Dendritic cell treated with granulocyte-macrophage colony-stimulating factor and Interleukin-4, amounts not matched to agents 40 ng/mL and 50 ng/mL, for 4 days (primary cell): ENCODE results near the gene ANGPTL8.

Experiments
- H3K27ac Mint-ChIP-seq: one replicate; pipeline ENCODE4 v1.8.0; 2022; ENCODE audit warnings: mild to moderate bottlenecking, mixed read lengths
- H3K27me3 Mint-ChIP-seq: one replicate; pipeline ENCODE4 v1.8.0; 2022; ENCODE audit warnings: mild to moderate bottlenecking, mixed read lengths
- H3K36me3 Mint-ChIP-seq: one replicate; pipeline ENCODE4 v1.8.0; 2022; ENCODE audit warnings: low read depth, mixed read lengths
- H3K4me1 Mint-ChIP-seq: one replicate; pipeline ENCODE4 v1.8.0; 2022; ENCODE audit warnings: low read depth, mixed read lengths
- H3K4me3 Mint-ChIP-seq: one replicate; pipeline ENCODE4 v1.8.0; 2022; ENCODE audit warnings: mild to moderate bottlenecking, moderate library complexity, mixed read lengths
- H3K9me3 Mint-ChIP-seq: one replicate; pipeline ENCODE4 v1.8.0; 2022; ENCODE audit warnings: mixed read lengths
- intact Hi-C: fragments of 100-400 bp; cut with micrococcal nuclease; formaldehyde crosslinking; loops from one replicate; pipeline ENCODE4 v1.15.0; 2022

Gene ANGPTL8

DNA sequence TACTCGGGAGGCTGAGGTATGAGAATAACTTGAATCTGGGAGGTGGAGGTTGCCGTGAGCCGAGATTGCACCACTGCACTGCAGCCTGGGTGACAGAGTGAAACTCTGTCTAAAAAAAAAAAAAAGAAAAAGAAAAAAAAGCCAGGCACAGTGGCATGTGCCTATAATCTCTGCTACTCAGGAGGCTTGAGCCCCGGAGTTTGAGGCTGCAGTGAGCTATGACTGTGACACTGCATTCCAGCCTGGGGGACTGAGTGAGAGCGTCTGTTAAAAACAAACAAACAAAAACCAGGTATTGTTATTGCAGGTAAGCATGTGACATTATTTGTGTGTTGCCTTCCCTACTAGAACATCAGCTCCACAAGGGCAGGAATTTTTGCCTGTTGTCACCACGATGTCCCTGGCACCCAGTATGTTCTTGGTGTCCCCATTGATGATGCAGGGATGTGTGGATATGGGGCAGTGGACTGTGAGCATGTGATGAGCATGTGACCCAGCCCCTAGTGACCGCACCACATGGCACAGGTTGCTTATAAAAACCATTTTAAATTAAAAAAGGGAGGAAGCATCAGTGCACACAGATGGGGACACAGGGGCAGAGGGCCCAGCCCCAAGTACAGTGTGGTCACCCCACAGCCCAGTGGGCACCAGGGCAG lies 40.5 kb upstream of the ANGPTL8 start:
- H3K27me3 Mint-ChIP-seq, result peaks cover 36% of the 10 kb centered on the region
- no peaks in the 10 kb centered on the region for H3K9me3 Mint-ChIP-seq
- H3K4me1 Mint-ChIP-seq, result peaks cover 40% of the 10 kb centered on the region
- no peaks in the 10 kb centered on the region for H3K36me3 Mint-ChIP-seq
- H3K27ac Mint-ChIP-seq, result no peak overlapping the region
- intact Hi-C loops, result no loop called here
- H3K4me3 Mint-ChIP-seq, result no peak overlapping the region

DNA sequence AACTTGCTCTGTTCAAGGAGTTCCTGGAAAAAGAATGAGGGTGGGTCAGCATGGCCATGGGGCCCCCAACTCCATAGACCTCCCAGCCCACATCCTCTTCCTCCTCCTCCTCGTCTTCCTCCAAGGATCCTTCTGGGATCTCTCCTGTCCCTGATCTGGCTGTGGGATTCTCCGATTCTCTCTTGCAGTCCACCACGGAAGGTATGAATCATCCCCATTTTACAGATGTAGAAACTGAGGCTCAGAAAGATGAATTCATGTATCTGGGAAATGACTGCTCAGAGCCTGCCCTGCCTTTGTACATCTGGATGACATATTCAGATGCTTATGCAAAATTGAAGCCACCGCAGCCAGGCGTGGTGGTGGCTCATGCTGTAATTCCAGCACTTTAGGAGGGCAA lies 39.9 kb upstream of the ANGPTL8 start:
- Mint-ChIP-seq H3K4me1 (peaks cover 43% of the 10 kb centered on the region), H3K9me3 (no peaks in the 10 kb centered on the region), H3K27me3 (peaks cover 36% of the 10 kb centered on the region), H3K36me3 (no peaks in the 10 kb centered on the region), H3K27ac (no peak overlapping the region), H3K4me3 (no peak overlapping the region)
- intact Hi-C loops, result no loop called here

DNA sequence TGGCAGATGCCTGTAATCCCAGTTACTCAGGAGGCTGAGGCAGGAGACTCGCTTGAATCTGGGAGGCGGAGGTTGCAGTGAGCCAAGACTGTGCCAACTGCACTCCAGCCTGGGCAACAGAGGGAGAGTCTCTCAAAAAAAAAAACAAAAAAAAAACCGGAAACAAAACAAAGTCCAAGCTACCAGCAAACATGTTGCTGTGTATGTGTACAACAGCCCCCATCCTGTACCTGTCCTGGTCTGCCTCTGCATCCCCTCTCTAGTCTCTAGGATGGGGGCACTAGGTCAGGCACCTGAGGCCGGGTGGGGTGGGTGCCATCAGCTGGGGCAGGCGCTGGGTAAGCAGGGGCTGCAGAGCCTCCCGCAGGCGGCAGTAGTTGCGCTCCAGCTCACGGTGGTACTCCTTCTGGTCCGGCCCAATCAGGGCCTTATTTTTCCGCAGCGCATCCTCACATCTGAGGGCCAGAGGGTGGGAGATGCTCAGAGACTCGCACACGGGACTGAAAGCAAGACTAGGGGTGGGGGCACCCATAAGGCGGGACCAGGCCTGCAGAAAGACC lies 39.3 kb upstream of the ANGPTL8 start:
- no peaks in the 10 kb centered on the region for H3K9me3 Mint-ChIP-seq
- H3K4me3 Mint-ChIP-seq, result no peak overlapping the region
- H3K4me1 Mint-ChIP-seq, result peaks cover 37% of the 10 kb centered on the region
- H3K27me3 Mint-ChIP-seq, result peaks cover 39% of the 10 kb centered on the region
- no peak overlapping the region for H3K27ac Mint-ChIP-seq
- H3K36me3 Mint-ChIP-seq, result no peaks in the 10 kb centered on the region
- intact Hi-C loops, result loop anchor here (5.0 kb wide), 1 partner anchor 163 kb away; no protein-coding TSS in a partner anchor

DNA sequence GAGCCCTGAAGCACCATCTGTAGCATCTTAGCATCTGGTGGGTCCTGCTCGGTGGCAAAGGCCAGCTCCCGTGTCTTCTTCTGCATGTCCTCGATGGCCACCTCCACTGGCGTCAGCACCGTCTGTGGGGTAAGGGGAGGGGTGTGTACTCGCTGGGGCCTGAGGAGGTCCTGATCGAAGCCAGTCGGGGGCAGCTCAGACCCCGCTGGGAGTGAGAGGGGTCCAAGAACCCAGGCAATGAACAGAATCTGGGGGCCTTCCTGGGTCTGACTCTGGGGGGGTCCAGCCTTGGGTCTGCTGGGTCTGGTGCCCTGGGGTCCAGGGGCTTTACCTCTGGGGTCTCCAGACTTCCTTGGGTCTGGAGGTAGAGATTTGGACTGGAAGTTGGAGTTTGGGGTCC lies 38.5 kb upstream of the ANGPTL8 start:
- H3K4me1 Mint-ChIP-seq, result peaks cover 30% of the 10 kb centered on the region
- H3K27me3 Mint-ChIP-seq, result peaks cover 36% of the 10 kb centered on the region
- H3K9me3 Mint-ChIP-seq, result no peaks in the 10 kb centered on the region
- no peak overlapping the region for H3K4me3 Mint-ChIP-seq
- intact Hi-C loops, result loop anchor here (5.0 kb wide), 1 partner anchor 164 kb away; no protein-coding TSS in a partner anchor
- no peaks in the 10 kb centered on the region for H3K36me3 Mint-ChIP-seq
- no peak overlapping the region for H3K27ac Mint-ChIP-seq

DNA sequence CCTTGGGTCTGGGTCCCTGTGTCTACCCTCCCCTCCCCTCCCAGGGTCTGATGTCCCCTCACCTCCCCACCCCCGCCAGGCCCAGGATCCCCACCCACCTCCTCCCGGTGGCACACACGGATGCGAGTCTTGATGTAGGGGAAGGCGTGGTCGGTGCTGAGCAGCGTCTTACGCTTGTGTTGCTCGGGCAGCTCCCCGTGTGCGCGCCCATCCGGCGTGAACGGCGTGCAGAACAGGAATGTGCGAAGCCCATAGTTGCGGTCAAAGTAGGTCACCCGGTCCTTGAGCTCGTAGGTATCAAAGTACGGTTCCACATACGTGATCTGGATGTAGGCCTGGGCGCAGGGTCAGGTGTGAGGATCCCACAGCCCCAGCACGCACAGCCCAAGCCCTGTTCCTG lies 37.6 kb upstream of the ANGPTL8 start:
- Mint-ChIP-seq H3K27ac (no peak overlapping the region), H3K9me3 (no peaks in the 10 kb centered on the region), H3K4me3 (no peak overlapping the region), H3K36me3 (no peaks in the 10 kb centered on the region), H3K27me3 (peaks cover 28% of the 10 kb centered on the region), H3K4me1 (peaks cover 24% of the 10 kb centered on the region)
- intact Hi-C loops, result loop anchor here (5.0 kb wide), 1 partner anchor 164 kb away; no protein-coding TSS in a partner anchor

DNA sequence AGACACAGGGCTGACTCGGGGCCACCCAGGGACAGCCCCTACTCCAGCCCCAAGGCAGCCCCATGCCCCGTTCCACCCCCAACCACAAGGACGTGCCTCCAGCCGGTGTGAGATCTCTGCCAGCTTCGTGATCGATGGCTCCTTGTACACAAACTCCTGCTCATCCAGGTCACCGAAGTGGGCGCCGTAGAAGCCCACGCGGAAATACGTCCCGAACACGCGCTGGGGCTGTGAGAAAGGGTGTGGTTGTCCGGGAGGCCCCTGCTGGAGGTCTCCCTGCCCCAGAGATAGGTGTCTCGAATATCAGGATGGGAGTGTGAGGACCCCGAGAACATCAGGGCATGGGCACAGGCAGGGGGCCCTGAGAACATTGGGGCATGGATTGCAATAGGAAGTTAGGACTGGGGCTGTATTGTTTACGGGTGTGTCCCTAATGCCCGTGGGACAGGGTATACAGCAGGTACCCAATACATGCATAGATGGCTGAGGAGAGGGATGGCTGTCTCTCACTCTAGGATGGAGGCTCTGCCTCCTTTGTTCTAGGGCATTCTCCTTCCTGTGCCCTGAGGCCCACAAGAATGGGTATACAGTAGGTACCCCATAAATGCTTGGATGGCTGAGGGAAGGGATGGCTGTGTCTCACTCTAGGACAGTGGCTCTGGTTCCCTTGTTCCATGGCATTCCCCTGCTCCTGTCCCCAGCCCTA lies 36.8 kb upstream of the ANGPTL8 start:
- H3K4me3 Mint-ChIP-seq, result no peak overlapping the region
- no peak overlapping the region for H3K27ac Mint-ChIP-seq
- H3K27me3 Mint-ChIP-seq, result peaks cover 23% of the 10 kb centered on the region
- H3K4me1 Mint-ChIP-seq, result peaks cover 18% of the 10 kb centered on the region
- no peaks in the 10 kb centered on the region for H3K9me3 Mint-ChIP-seq
- intact Hi-C loops, result loop anchor here (1.0 to 5.0 kb wide), 2 partner anchors 65 to 165 kb away; no protein-coding TSS in a partner anchor
- no peaks in the 10 kb centered on the region for H3K36me3 Mint-ChIP-seq

DNA sequence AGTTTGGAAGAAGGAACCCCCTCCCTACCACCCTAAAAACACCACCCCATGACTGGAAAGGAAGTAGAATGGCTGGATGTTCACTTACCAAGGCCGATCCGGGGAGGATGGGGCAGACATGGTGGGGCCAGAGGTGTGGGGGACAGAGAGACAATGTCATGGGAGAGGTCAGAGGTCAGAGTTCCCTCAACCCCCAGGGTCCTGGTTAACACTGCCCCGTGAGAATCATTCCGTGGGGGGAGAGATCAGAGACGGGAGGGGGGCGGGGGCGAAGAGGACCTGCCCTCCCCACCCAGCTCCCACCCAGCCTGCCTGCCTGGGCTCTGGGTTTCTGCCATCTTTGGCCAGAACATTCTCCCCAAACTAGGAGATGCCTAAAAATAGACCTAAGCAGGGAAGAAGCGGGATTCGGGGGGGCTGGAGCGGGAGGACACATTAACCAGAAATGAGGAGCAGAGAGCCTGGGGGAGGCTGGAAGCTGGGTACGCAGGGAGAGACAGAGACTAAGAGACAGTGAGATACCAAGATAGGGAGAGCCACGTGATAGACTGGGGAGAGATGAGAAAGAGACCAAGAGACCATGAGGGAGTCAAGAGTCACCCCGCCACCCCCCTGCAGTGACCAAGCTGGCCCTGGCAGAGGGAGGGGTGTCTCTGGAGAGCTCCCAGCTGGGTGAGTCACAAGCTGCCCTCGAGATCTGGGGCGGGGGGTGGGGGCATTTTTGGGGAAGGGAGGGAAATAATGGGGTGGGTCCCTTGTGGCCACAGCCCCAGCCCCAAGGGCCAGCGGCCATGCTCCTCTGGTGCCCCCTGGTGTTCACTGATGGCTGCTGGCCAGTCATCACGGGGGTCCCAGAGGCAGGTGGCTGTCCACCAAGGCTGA lies 36.0 kb upstream of the ANGPTL8 start:
- Mint-ChIP-seq H3K27me3 (peaks cover 23% of the 10 kb centered on the region), H3K4me3 (no peak overlapping the region), H3K27ac (no peak overlapping the region), H3K4me1 (peaks cover 18% of the 10 kb centered on the region), H3K36me3 (no peaks in the 10 kb centered on the region), H3K9me3 (no peaks in the 10 kb centered on the region)
- intact Hi-C loops, result loop anchor here (1.0 to 5.0 kb wide), 2 partner anchors 66 to 166 kb away; no protein-coding TSS in a partner anchor

DNA sequence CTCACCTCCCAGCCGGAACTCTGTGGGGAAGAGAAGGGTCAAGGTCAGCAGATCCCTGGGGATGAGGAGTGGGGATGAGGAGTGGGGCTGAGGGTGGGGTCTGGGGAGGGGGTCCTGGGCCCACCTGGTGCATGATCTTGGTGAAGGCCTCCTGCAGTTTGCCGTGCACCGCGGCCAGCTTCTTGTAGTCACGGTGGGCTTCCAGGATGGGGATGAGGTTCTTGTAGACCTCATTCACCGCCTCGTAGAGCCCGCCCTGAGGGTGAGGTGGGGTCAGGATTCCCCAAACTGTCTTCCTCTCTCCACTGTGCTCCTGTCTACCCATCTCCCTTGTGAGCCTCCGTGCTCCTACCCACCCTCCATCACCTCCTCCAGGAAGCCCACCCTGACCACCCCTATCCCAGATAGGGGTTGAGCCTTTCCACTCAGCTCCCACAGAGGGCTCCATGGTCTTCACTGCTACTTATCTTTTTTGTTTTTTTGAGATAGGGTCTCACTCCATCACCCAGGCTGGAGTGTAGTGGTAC lies 35.3 kb upstream of the ANGPTL8 start:
- Mint-ChIP-seq H3K4me3 (no peak overlapping the region), H3K27me3 (peaks cover 21% of the 10 kb centered on the region), H3K27ac (no peak overlapping the region), H3K36me3 (no peaks in the 10 kb centered on the region), H3K4me1 (peaks cover 18% of the 10 kb centered on the region), H3K9me3 (no peaks in the 10 kb centered on the region)
- intact Hi-C loops, result loop anchor here (5.0 kb wide), 1 partner anchor 167 kb away; no protein-coding TSS in a partner anchor

DNA sequence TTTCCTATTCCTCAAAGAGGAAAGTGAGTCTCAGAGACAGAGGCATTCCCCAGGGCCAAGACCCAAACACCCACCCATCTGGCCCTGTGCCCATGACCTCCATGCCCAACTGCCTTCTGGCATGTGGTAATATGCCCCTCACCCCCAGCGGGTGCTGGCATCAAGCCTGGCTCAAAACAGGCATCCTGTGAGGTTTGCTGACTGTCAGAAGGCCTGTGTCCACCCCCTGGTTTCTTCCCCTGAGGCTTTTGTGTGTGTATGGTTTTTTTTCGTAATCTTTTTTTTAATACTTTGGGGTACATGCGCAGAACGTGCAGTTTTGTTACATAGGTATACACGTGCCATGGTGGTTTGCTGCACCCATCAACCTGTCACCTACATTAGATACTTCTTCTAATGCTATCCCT lies 34.5 kb upstream of the ANGPTL8 start:
- Mint-ChIP-seq H3K9me3 (no peaks in the 10 kb centered on the region), H3K4me3 (no peak overlapping the region), H3K36me3 (no peaks in the 10 kb centered on the region), H3K27me3 (peaks cover 16% of the 10 kb centered on the region), H3K27ac (no peak overlapping the region), H3K4me1 (peaks cover 19% of the 10 kb centered on the region)
- intact Hi-C loops, result loop anchor here (5.0 kb wide), 1 partner anchor 168 kb away; no protein-coding TSS in a partner anchor

DNA sequence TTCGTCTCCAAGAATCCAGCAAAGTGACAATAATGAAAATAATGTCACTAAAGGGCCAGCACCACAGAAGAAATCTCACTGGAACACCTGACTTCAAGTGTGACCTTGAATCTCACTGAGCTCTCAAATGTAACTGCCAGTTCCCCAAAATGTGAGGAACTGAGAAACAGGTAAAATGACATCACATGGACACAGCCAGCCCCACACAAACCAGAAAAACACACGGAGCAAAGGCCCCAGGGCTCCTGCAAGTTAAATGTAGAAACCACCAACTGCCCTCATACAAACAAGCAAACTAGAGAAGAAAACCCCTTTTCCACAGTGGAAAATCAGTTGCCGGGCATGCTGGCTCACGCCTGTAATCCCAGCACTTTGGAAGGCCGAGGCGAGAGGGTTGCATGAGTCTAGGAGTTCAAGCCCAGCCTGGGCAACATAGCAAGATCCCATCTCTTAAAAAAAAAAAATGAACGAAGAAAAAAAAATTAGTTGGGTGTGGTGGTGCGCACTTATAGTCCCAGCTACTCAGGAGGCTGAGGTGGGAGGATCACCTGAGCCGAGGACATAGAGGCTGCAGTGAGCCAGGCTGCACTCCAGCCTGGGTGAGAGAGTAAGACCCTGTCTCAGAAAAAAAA lies 33.4 kb upstream of the ANGPTL8 start:
- peaks cover 9% of the 10 kb centered on the region for H3K9me3 Mint-ChIP-seq
- H3K4me3 Mint-ChIP-seq, result no peak overlapping the region
- intact Hi-C loops, result no loop called here
- no peak overlapping the region for H3K27ac Mint-ChIP-seq
- H3K36me3 Mint-ChIP-seq, result peaks cover 8% of the 10 kb centered on the region
- H3K27me3 Mint-ChIP-seq, result peaks cover 17% of the 10 kb centered on the region
- peaks cover 30% of the 10 kb centered on the region for H3K4me1 Mint-ChIP-seq

DNA sequence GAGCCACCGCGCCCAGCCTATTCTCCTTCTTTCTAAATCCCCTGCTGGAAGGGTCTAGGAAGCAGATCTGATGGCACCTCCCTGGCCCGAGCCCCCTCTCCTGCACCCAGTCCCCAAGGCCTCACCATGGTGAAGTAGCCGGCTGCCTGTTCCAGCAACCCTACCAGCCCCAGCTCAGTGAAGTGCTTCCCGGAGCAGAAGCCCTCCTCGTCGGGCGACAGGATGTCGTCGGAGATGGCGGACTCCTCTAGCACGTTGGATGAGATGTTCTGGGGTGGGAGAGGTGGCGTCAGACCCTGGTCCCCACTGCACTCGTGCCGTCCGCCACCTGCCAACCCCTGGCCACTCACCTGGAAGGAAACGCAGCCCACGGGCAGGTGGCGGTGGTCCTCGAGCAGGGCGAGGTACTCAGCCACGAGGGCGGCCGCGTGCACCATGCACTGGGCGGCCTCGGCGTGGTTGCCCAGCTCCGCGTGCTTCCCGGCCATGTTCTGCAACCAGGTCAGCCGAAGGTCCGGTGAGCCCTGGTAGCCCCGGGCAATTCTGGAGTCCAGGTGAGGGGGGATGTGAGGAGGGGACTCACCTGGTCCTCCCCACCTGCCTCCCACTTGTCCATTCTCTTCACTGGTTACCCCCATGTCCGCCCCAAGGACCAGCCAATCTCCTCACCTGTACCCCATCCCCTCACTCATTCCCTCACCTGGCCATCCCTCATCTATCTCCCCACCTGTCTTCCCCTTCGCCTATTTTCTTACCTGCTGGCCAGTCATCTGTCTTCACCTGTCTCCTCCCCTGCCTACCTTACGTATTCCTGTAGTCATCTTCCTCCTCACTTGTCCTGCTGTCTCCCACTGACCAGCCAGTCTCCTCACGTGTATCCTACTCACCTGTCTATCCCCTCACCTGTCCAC lies 30.6 kb upstream of the ANGPTL8 start:
- no peak overlapping the region for H3K4me3 Mint-ChIP-seq
- H3K36me3 Mint-ChIP-seq, result peaks cover 8% of the 10 kb centered on the region
- intact Hi-C loops, result no loop called here
- peaks cover 17% of the 10 kb centered on the region for H3K4me1 Mint-ChIP-seq
- H3K27ac Mint-ChIP-seq, result no peak overlapping the region
- H3K9me3 Mint-ChIP-seq, result peaks cover 9% of the 10 kb centered on the region
- H3K27me3 Mint-ChIP-seq, result peaks cover 10% of the 10 kb centered on the region

DNA sequence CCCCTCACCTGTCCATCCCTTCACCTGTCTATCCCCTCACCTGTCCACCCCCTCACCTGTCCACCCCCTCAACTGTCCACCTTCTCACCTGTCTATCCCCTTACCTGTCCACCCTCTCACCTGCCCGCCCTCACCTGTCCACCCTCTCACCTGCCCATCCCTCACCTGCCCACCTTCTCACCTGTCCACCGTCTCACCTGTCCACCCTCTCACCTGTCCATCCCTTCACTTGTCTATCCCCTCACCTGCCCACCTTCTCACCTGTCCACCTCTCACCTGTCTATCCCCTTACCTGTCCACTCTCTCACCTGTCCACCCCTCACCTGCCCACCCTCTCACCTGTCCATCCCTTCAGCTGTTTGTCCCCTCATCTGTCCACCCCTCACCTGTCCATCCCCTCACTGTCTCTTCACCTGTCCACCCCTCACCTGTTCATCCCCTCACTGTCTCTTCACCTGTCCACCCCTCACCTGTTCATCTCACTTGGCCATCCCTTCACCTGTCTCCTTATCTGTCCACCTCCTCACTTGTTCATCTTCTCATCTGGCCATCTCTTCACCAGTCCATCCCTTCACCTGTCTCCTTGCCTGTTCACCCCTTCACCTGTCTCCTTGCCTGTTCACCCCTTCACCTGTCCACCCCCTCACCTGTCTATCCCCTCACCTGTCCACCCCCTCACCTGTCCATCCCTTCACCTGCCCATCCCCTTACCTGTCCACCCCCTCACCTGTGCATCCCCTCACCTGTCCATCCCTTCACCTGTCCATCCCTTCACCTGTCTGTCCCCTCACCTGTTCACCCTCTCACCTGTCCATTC lies 29.4 kb upstream of the ANGPTL8 start:
- peaks cover 6% of the 10 kb centered on the region for H3K27me3 Mint-ChIP-seq
- no peak overlapping the region for H3K4me3 Mint-ChIP-seq
- H3K9me3 Mint-ChIP-seq, result peaks cover 9% of the 10 kb centered on the region
- peaks cover 8% of the 10 kb centered on the region for H3K36me3 Mint-ChIP-seq
- H3K4me1 Mint-ChIP-seq, result peaks cover 12% of the 10 kb centered on the region
- peak overlapping the region; percentile 28 for H3K27ac Mint-ChIP-seq
- intact Hi-C loops, result no loop called here
